HG03460 (cell line): ENCODE results near the gene LRRIQ1.
"Not testable (repeated sequence)": the region's sequence is repeated elsewhere in the genome, so short reads cannot be mapped to it uniquely, and the experiment has no call there.

Source experiments
- ATAC-seq: cut with Tn5 transposase; IDR thresholded peaks from one replicate; pipeline ENCODE4 v1.9.1; 2021; ENCODE audit not compliant: unreplicated experiment

Gene LRRIQ1, protein sequence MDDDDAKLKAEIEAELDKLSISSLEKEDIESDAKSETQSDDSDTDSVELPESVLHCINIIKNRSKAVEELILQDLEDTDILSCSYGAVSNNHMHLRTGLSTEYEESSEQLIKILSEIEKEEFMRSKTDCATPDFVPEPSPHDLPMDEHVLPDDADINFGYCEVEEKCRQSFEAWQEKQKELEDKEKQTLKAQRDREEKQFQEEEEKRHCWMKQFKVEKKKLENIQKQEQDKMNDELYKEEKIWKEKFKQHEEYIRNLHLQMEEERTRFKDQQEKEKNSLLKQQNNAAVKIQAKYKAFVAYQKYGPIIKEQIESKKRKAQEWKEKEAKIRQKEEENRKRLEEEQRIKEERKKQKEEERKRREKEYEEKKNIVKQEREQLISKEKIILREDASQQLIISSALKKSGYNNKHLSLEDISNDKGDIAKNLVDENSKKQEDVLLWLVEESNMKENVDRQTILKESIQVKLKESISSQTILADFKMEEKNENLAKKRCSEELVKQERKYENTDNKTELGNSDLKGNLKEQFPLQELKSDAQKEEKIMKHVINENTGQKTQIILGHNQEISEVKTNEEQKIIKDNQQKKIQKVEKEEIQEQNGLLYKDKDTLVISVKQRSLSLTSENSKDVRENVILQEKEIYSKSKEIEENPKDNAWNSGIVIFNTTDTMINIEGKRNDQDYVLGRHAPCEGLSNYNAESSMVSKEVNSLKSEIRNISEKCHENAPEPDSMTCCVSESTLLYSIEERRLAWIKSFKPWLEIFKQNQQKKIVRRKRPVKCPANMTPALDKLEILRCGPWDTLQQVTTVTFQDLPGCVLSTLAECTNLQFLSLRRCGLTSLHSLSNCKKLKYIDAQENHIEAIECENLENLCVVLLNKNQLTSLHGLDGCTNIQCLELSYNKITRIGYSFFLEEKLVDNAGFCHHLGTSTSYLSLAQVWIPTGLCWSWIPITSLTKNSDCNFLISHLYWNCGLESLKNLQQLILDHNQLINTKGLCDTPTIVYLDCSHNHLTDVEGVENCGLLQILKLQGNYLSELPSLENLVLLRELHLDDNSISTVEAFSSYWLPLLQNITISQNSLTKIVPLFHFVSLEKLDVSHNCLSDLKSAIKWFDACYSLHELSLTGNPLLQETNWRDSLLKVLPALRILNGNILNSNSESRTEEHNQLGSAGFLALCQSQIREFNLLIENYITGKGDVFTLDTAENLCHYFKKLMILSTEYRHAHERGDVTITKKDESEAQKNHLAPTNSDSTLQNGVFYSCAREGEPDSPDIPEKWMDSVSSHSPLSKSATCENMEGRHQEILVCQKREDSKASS (N-terminal part only)

DNA sequence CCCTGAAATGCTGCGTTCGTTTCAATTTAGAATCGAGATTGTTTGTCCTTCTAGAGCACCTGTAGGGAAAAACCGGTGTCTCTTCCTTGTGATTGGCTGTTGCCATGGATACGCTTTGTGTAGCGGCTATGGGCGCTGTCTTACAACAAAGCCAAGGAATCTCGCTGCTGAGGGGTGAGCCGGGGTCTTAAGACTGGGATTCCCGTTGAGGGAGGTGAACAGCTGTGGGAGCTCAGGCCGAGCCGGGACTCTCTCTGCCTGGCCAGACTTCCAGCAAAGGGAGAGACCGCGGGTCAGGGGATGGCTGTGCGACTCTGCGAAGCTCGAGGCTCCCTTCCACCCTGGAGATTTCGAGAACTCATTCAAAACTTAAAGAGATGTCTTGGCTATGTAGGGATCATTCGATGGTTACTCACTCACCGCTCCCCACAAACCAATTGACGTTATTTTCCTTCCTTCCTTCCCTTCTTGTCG, at the start of gene LRRIQ1, which contains the start of gene TSPAN19:
Gene LRRIQ1 (plus strand): TSS at position 118 of the 474 bp plus-strand sequence. CDS start 1,826 bp downstream, outside the sequence.
Gene TSPAN19 (minus strand): TSS at position 44 of the 474 bp plus-strand sequence. CDS start 6,331 bp downstream, outside the sequence.
- peak; percentile 97 for ATAC-seq

DNA sequence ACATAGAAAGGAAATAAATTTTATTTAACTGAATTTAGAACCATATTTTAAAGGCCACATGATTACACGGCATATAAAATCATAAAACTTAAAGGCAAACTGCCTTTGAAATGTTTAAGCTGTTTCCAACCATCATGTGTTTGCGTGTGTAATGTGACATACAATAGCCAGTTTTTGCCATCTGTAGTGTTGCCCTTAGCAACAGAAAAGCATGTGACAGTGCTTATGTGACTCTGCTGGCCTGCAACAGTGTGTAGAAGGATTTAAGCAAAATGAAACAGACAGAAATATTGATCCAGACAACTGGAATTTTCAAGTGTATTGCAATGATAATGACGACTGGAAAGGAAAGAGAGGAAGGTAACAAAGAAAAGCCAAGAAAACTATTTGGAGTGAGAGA, 49.6 kb upstream of the LRRIQ1 start:
- ATAC-seq: no peak

DNA sequence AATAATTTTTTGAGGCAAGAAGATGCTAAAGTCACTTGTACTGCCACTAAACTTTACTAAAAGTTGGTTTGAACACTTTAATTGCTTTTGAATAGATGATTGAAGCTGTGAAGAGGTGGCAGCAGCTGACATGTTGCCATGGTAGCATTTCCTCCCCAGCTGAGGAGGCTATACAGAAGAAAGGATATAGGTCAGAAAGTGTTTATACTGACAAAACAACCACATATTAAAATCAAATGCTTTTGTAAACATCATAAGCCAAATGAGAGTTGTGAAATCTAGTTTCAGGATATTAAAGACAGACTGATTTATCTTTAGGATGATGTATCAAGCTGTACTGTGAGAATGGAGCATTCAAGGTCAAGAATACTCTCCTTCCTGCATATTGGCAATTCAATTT, 41.7 kb upstream of the LRRIQ1 start:
- ATAC-seq: no peak

DNA sequence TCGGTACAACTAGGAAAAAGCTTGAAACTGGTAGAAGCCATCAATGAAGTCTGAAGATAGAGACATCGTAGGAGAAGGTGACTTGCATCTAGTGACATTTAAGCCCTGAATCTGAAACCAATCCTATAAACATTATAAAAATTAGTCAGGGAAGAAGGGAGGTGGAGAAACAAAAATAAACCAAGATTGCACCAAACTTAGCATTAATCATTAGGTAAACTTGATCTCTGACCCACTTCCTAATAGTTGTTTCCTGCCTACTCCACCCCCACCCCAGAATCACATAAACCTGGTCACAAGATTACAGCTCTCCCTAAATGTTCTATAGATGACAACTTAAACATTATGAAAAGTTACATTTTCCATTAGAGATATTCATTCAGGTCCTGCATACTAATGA, 40.5 kb upstream of the LRRIQ1 start:
- ATAC-seq: no peak

DNA sequence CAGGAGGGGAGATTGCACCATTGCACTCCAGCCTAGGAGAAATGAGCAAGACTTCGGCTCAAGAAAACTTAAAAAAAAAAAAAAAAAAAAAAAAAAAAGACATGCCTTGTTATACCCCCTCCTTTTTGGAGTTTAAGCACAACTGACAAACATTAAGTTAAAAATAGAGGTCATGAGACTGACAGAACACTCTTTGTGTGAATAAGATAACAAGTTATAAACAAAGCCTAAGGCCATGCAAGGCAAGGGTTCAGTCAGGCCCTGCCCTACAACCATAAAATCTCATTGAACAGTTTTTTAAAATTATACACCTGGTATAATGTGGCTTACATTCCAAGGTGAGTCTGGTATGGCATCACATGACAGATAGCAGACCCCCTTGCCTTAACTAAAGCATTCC, 39.4 kb upstream of the LRRIQ1 start:
- no peak for ATAC-seq

DNA sequence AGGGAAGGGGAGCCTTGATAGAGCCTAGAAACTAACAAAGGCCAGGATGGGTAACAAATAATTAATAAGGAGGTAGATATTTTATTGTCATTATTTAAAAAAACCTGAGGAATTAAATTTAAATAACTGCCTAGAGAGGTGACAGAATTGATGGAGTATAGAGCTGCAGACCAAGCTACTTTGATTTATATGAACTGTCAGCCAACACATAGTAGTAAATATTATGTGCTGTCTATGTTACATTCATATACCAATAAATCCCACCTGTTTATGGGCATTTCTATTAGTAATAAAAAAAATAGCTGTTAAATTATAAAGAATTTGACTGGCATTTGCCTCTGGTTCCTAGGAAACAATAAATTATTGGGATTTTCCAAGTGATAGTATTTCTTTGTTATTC, 37.8 kb upstream of the LRRIQ1 start:
- no peak for ATAC-seq

DNA sequence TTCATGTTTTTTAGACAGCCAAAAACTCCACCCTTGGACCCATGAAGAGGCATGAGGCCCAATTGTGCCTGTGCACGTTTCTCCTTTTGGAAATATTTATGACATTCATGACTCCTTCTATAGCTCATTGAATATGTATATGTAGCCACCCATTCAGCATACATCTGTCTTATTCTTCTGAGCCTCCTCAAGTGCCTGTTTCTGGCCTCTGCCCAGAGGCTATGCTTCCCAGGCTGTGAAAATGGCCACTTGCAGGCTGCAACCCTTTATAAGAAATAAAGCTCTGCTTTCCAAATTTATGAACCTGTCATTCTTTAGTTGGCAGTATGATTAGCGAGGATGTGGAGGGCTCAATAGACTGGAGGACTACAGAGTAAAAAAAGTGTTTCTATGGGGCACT, 35.4 kb upstream of the LRRIQ1 start:
- no peak for ATAC-seq

DNA sequence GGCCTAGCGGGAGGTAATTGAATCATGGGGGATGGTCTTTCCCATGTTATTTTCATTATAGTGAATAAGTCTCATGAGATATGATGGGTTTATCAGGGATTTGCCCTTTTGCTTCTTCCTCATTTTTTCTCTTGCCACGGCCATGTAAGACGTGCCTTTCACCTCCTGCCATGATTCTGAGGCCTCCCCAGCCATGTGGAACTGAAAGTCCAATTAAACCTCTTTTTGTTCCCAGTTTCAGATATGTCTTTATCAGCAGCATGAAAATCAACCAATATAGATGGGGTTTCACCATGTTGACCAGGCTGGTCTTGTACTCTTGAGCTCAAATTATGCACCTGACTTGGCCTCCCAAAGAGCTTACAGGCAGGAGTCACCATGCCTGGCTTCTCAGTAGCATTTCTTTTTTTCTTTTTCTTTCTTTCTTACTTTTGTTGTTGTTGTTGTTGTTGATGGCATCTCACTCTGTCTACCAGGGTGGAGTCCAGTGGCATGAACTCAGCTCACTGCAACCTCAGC, 33.3 kb upstream of the LRRIQ1 start:
- ATAC-seq: no peak

DNA sequence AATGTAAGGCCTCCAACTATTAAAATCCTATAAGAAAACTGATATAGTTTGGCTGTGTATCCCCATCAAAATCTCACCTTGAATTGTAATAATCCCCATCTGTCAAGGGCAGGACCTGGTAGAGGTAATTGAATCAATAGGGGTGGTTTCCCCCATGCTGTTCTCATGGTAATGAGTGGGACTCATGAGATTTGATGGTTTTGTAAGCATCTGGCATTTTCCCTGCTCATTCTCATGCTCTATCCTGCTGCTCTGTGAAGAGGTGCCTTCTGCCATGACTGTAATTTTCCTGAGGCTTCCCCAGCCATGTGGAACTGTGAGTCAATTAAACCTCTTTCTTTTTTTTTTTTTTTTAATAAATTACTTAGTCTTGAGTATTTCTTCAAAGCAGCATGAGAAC, 31.9 kb upstream of the LRRIQ1 start:
- no peak for ATAC-seq

DNA sequence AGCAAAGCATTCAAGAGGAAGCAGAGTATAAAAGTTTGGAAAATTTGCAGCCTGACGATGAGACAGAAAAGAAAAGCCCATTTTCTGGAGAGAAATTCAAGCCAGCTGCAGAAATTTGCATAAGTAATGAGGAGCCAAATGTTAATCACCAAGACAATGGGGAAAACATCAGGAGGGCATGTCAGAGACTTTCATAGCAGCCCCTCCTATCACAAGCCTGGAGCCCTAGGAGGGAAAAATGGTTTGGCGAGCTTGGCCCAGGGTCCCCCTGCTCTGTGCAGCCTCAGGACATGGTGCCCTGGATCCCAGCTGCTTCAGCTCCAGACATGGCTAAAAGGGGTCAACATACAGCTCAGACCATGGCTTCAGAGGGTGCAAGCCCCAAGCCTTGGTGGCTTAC, 31.1 kb upstream of the LRRIQ1 start:
- not testable (repeated sequence) for ATAC-seq

DNA sequence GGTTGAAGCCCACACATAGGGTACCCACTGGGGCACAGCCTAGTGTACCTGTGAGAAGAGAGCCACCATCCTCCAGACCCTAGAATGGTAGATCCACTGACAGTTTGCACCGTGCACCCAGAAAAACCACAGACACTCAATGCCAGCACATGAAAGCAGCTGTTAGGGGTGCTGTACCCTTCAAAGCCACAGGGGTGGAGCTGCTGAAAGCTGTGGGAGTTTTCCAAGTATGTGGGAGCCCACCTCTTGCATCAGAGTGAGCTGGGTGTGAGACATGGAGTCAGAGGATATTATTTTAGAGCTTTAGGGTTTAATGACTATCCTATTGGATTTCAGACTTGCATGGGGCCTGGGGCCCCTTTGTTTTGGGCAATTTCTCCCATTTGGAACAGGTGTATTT, 30.5 kb upstream of the LRRIQ1 start:
- no peak for ATAC-seq

DNA sequence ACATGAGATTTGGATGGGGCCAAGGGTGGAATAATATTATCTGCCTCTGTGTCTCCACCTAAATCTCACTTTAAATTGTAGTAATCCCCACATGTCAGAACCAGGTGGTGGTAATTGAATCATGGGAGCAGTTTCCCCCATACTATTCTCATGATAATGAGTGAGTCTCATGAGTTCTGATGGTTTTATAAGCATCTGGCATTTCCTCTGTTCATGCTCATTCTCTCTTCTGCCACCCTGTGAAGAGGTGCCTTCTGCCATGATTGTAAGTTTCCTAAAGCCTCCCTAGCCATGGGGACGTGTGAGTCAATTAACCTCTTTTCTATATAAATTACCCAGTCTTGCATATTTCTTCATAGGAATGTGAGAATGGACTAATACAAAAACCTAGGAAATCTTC, 29.9 kb upstream of the LRRIQ1 start:
- no peak for ATAC-seq

DNA sequence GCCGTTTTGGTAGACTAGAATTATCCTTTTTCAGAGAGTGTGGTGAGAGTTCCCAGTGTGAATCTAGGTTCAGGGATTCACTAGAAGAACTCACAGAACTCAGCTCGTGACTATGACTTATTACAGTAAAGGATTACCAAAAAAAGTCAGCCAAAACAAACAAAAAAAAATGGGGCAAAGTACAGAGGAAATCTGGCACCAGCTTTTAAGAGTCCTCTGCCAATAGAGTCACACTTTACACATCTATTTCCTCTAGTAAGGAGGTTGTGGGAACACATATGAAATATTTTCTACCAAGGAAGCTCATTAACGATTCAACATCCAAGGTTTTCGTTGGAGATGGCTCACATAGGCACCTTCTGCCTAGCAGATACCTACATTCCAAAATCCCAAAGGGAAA, 28.3 kb upstream of the LRRIQ1 start:
- ATAC-seq: no peak

DNA sequence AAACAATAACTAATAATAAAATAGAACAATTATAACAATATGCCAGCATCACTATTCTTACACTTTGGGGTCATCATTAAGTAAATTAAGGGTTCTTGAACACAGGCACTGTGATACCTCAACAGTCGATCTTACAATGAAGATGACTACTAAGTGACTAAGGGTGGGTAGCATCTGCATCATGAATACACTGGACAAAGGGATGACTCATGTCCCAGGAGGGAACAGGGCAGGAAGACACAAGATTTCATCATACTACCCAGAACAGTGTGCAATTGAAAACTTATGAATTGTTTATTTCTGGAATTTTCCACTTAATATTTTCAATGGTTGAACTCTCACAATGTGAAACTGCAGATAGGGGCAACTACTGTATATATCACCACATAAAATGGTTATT, 19.7 kb upstream of the LRRIQ1 start:
- ATAC-seq: no peak

DNA sequence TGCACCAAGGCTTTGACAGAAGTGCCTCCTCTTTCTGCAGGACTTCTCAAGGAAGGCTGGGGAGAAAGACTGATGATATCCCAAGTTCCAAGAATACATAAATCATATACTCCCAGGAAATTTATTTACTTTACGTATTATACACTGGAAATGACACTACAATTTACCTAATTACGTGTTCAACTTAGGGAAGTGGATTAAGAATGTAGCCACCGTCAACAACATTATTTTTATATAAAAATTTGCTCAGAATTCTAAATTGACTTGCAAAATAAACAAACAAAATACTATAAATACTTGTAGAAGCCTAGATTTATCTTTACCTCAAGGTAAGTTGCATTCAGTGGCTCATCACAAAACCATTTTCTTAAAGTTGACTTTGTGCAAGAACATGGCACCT, 19.0 kb upstream of the LRRIQ1 start:
- no peak for ATAC-seq

DNA sequence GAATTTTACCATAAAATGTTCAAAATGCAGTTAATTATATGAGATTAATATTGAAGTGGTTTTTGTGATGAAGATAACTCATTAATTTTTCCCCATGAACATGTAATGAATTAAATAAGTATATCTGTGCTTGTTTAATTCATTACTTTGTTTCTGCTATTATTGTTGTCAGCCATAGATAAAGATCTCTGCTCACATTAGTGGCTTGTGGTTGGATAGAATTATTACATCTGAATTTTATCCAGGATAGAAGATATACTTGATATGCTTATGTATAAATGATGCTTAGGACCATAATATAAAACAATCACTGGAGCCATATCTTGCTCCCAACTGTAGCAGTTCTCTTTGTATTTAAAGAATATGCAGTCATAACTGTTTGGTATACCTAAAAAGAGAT, 18.5 kb upstream of the LRRIQ1 start:
- no peak for ATAC-seq

DNA sequence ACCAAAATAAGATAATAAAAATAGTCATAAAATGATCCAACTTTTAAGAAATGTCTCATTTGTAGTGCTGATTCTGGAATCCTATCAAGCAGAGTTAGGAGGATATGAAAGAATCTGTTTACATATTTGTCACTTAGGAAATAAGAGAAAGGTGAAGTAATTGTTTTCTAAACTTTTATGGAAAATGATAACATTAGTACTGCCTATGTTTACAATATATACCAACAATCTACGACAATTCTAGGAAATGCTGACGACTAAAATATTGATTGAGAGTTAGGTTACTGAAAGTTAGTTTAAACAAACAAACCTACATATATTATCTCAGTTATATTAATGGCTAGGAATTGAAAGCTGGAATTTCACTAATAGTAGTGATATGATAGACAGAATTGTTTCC, 18.1 kb upstream of the LRRIQ1 start:
- ATAC-seq: no peak

DNA sequence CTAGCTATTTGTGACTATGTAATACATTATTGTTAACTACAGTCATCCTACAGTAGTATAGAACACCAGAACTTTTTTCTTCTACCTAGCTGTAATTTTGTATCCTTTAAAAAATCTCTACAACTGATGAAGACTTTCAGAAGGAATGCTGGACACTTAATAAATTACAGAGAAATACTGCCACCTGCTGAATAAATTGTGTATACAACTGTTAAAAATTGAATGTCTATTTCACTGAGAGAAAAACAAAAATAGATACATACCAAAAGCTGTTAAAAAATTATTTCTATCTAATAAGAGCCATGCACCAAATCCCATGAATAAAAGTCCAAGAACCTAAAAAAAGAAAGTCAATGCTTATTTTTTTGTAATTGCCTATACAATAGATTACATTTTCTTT, 6.7 kb upstream of the LRRIQ1 start:
- ATAC-seq: no peak

DNA sequence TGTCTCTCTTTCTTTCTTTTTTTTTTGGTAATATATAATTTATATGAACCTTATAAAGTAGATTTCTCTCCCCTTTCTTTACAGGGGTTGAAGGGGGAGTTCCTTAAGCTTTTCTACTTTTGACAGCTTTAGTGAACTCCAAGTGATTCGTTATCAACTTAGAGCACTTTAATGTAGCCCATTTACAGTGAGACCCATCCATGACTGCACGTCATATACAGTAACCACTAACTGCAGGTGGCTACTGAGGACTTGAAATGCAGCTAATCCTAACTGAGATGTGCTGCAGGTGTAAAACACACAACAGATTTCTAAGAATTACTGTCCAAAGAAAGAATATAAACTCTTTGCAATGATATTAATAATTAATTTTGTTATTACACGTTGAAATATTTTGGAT, 582 bp downstream of the LRRIQ1 start:
- ATAC-seq: no peak

DNA sequence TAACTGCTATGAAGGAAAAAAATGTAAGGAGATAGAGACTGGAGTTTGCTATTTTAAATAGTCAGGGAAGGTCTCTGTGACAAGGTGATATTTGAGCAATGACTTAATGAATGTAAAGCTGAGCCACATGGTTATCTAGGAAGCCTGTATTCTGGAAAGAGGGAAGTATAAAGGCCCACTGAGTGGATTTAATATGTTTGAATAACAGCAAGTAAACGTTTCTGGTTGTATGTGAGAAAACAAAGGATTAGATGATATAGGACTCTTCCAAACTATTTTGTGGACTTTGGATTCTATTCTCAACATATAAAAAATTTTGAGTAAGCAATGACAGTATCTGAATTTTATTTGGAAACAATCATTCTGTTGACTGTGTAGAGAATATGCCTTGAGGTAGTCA, 5.2 kb downstream of the LRRIQ1 start:
- no peak for ATAC-seq

DNA sequence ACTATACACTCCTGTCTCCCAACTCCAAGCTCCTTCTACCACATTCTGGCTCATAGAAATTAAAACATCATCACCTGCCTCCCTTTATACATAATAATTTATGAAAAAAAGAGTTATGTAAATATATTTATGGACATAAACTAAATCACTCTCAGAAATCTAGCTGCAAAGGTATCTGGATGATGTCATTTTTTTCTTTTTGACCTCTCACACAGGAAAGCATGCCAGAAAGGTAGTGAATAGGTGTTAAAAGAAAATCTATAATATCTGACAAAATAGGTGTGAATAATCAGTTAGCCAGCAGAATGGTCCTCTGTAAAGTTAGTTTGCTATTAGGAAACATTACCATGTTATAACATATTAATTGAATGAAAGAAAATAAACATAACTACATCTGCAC, 7.7 kb downstream of the LRRIQ1 start:
- ATAC-seq: no peak
